Stimulated activated CD4-positive, alpha-beta T cell treated with anti-CD3 and anti-CD28 coated beads, Interleukin-12 subunit alpha, Interleukin-12 subunit beta, amount 100 ng/mL, for 48 hours (primary cell): ENCODE measurements around the gene RAB11FIP2.

ENCODE experiments used
- DNase-seq, 3 donors: peaks; one replicate each; pipeline ENCODE4 v3.0.0-alpha.2; 2020; ENCODE audit warnings: low read depth in 2 of 3, low spot score in 1 of 3

RAB11FIP2 gene

GRCh38 chr10:118035354-118036005, 11.3 kb downstream of the RAB11FIP2 start:
- DNase-seq: no peak

DNA sequence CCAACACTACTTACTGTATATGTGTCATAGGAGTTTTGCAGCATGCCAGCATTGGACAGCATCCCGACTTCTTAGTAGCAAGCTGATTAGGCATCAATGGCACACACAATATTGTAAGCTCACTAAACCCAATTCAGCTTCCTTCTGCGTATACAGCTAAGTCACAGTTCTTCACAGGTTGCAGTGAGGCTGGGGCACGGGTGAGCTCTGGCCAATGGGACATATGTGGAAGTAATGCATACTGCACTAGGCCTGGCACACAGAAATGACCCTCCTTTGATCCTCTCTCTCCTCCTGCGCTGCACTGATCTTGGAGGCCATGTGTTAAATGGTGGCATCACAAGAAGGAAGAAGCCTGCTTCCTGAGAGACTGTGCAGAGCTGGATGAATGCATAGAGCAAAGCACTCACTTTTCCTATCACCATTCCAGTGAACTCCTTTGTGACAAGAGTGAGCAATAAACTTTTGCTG, 11.9 kb downstream of the RAB11FIP2 start:
- DNase-seq: no peak

DNA sequence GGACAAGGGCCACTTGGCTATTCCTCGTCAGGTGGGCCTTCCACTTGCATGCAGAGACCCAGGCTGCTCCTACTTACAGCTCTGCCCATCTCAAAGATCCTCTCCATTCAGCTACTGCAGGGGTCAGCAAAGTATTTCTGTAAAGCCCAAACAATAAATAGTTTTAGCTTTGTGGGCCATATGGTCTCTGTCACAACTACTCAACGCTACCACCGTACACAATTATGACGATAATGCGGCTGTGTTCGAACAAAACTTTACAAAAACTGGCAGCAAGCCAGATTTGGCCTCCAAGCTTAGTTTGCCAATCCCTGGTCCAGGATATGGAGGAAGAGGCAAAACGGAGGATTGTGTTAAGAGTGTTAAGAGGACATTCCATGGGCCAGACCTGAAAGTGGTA, 12.8 kb downstream of the RAB11FIP2 start:
- no peak for DNase-seq

DNA sequence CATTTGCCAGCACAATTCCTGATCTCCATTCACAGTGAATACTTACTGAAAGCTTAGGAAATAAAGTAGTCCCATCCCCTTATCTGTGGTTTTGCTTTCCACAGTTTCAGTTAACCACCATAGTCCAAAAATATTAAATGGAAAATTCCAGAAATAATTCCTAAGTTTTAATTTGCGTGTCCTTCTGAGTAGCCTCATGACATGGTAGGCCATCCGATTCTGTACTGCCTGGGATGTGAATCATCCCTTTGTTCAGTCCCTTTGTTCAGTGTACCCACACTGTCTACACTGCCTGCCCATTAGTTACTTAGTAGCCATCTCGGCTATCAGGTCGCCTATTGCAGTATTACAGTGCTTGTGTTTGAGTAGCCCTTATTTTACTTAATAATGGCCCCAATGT, 14.2 kb downstream of the RAB11FIP2 start:
- DNase-seq: no peak

GRCh38 chr10:118031351-118032075, 15.2 kb downstream of the RAB11FIP2 start:
- DNase-seq: no peak

- DNase-seq: no peak
These were observed 18.1 kb downstream of the RAB11FIP2 start for GRCh38 chr10:118028619-118029018.

- DNase-seq: no peak
These were observed 19.3 kb downstream of the RAB11FIP2 start for GRCh38 chr10:118027397-118027796.

DNA sequence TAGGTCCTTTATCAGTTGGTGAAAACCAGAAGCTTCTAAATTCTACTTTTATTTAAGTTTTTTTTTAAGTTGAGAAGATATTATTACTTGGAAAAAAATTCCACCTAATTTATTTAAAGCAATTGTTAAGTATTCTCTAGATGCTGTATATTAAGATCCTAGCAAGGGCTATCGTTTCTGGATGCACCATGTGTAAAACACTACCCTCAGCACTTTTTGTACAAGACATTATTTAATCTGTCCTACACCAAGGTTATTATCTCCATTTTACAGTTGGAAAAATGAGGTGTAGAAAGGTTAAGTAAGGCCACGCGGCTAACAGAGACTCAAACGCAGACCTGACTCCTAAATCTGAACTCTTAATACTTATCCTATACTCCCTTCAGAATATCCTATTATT, 19.8 kb downstream of the RAB11FIP2 start:
- DNase-seq: no peak

GRCh38 chr10:118020365-118020764, 26.4 kb downstream of the RAB11FIP2 start:
- no peak for DNase-seq

DNA sequence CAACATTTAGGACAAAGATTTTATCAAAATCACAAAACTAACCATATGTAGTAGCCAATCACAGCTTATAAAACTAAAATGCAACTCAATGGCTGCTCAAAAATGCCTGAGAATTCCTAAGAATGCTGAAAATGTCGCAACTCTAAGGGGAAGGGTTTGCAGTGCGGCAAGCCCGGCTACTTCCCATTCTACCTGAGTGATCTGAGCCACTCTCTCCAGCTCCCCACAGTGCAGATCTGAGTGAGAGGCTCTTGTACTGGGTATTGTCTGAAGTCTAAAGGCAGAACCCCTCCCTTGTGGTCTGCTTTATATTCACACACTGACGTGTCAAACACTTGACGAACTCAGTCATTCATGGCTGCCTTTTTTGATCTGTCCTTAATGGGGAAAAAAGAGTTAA, 28.9 kb downstream of the RAB11FIP2 start:
- DNase-seq: no peak

- no peak for DNase-seq
These were observed 29.5 kb downstream of the RAB11FIP2 start for GRCh38 chr10:118017071-118017740.

DNA sequence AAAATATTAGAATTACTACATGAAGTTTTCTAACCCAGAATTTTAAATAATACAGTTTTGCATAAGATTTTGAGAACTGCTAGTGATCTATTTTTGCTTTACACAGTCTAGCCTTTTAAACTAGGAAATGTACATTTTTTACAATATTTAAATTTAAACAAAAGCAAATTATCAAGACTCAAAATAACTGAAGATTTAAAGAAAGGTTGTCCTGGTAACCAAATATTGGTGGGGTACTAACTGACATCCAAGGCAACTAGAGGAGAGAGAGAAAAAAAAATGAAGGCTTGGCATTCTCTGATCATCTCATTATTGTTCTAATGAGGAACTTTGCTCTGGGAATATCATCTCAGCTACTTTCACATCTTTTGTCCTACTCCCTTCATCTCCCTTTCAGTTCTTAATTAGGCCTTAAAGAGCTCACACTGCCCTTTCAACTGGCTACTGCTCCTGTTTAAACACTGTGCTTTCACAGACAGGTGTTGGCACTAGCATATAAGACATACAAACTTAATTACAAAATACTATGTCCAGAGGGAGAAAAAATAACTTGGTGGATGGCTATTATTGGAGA, 33.7 kb downstream of the RAB11FIP2 start:
- no peak for DNase-seq

DNA sequence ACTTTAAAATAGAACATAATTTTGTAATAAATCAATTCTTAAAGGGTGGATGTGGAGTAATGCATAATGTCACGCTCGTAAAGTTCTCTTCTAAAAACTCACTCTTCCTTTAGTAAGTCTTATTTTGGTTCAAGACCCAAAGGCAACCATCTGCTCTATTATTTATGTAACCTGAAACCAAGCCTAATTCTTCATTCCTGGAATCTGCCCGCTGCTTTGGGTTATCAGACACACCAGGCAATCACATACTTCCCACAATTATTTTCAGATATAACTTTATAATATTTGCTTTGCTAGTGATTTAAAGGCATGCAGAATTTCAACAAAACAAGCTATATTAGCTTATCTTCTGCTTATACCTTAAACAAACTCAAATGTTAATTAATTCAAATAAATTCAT, 39.0 kb downstream of the RAB11FIP2 start:
- no peak for DNase-seq

GRCh38 chr10:118003126-118003525, 43.6 kb downstream of the RAB11FIP2 start:
- DNase-seq: no peak

- DNase-seq: peak in 1 of 3 donors; percentile 6
These were observed 44.2 kb downstream of the RAB11FIP2 start for GRCh38 chr10:118002581-118002980.

- DNase-seq: no peak
These were observed 49.1 kb downstream of the RAB11FIP2 start for GRCh38 chr10:117997673-117998072.

- no peak for DNase-seq
These were observed 50.0 kb downstream of the RAB11FIP2 start for GRCh38 chr10:117996709-117997108.

- no peak for DNase-seq
These were observed 52.0 kb downstream of the RAB11FIP2 start for GRCh38 chr10:117994771-117995170.

GRCh38 chr10:117993166-117993565, 53.6 kb downstream of the RAB11FIP2 start:
- no peak for DNase-seq

GRCh38 chr10:117991701-117992100, 55.0 kb downstream of the RAB11FIP2 start:
- DNase-seq: no peak

DNA sequence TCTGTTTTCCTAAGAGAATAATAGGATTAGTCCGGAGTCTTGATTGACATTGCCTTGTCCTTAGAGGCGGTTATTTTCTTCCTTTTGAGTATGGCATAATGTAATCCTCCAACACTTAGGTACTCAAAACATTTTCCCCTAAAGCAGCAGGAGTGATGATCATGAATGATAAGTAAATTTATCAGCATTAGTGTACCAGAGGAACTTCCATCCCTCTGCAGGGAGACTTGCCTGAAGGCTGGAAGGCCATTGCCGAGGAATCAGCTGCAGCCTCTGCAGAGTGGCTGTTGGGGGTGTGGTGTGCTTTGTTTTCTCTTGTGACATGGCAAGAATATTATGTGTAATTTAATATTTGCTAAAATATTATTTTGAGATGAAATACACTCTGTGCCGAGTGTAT, 56.8 kb downstream of the RAB11FIP2 start:
- DNase-seq: no peak

DNA sequence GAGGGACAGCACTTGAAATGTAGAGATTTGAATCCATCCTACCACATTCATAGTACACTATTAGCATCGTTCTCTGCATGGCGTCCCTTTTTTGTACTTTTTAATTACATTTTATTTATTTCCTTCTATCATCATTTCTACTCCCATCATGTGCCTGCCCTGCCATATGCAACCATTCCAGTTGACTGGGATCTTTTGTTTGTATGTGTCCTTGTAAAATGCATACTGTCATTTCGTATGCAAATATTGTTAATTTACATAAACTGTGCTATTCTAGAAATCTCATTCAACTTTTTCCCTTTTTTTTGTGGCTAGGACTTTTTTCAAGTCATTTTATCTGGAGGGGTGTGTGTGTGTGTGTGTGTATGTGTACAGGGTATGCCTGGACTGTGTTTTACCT, 57.9 kb downstream of the RAB11FIP2 start:
- no peak for DNase-seq
